DMS79 (cell line): ENCODE results near the gene CD300LB.
"Not testable (repeated sequence)": the region's sequence is repeated elsewhere in the genome, so short reads cannot be mapped to it uniquely, and the experiment has no call there.

Source experiments
- DNase-seq: peaks from one replicate; lab custom pipeline; 2025; lab: John Stamatoyannopoulos, UW

Gene CD300LB

GRCh38 chr17:74491626-74492025 lies 39.6 kb downstream of the CD300LB start:
- DNase-seq, result no peak

- DNase-seq, result no peak
These were observed 40.6 kb downstream of the CD300LB start for GRCh38 chr17:74490716-74491115.

- not testable (repeated sequence) for DNase-seq
These were observed 43.0 kb downstream of the CD300LB start for GRCh38 chr17:74488276-74488675.

GRCh38 chr17:74485841-74486240 lies 45.4 kb downstream of the CD300LB start:
- DNase-seq, result no peak

GRCh38 chr17:74485022-74485743 lies 46.1 kb downstream of the CD300LB start:
- no peak for DNase-seq

- no peak for DNase-seq
These were observed 47.2 kb downstream of the CD300LB start for GRCh38 chr17:74484066-74484465.

GRCh38 chr17:74481621-74482020 lies 49.7 kb downstream of the CD300LB start:
- no peak for DNase-seq

- no peak for DNase-seq
These were observed 51.0 kb downstream of the CD300LB start for GRCh38 chr17:74480290-74480689.

- no peak for DNase-seq
These were observed 52.7 kb downstream of the CD300LB start for GRCh38 chr17:74478420-74479100.

- no peak for DNase-seq
These were observed 53.9 kb downstream of the CD300LB start for GRCh38 chr17:74477411-74477810.

GRCh38 chr17:74475189-74475588 lies 56.1 kb downstream of the CD300LB start:
- no peak for DNase-seq

GRCh38 chr17:74474043-74474792 lies 57.1 kb downstream of the CD300LB start:
- DNase-seq, result no peak

- no peak for DNase-seq
These were observed 58.0 kb downstream of the CD300LB start for GRCh38 chr17:74473294-74473693.

- DNase-seq, result no peak
These were observed 58.4 kb downstream of the CD300LB start for GRCh38 chr17:74472890-74473289.

GRCh38 chr17:74471341-74471740 lies 59.9 kb downstream of the CD300LB start:
- no peak for DNase-seq
